Fibroblast of mammary gland (primary cell): Measurements from ENCODE around the gene CDC7.
"Not testable (repeated sequence)": the region's sequence is repeated elsewhere in the genome, so short reads cannot be mapped to it uniquely, and the experiment has no call there.

ENCODE experiments used
- DNase-seq: peaks from one replicate; pipeline ENCODE4 v3.0.0-alpha.2; 2010; ENCODE audit warnings: low read depth
- H3K4me3 ChIP-seq: 2 replicates; pipeline ENCODE4 v1.5.1; 2011; ENCODE audit warnings: low read depth, mild to moderate bottlenecking, low read length, moderate library complexity; ENCODE audit not compliant: control insufficient read depth
- CTCF ChIP-seq: conservative IDR thresholded peaks from 2 replicates; pipeline ENCODE4 v1.5.1; 2011; ENCODE audit warnings: low read depth, low read length, inconsistent platforms; ENCODE audit not compliant: control insufficient read depth, insufficient read depth

CDC7 gene

DNA sequence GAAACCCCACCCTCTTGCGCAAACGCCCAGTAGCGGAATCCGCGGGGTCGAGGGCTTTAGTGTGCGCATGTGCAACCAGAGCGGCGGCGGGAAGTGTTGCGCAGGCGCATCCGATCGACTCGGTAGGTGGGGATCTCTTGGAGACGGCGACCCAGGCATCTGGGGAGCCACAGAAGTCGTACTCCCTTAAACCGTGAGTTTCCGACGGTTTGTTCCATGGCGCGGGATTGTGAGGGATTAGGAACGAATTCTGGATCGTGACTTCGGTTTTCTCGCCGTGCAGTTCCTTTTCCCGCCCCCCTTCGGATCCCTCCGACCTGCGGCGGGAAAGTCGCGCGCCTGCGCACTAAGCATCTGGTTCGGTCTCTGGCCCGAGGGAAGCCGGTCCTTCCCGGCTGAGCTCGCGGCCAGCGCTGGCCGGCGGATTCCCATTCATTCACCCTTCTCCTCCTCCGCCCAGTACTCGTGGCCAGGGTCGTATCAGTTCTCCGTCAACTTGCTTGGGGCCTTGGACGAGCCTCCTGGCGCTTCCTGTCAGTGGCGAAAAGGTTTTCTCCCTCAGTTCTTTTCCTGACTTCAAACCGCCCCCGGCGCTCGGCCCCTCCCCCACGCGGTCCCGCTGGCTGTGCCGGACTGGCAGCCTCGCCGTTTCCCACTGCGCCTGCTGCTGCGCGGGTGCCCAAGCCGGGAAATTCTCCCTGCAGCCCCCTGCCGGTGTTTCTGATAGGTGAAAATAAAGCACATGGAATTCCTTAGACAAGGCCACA lies at the start of gene CDC7:
CDC7 (plus strand) TSS at position 96 of the 767 bp plus-strand sequence. CDS start 866 bp downstream, outside the sequence.
- TF ChIP-seq CTCF = peak; percentile 25
- DNase-seq = peak; percentile 93
- peak within 1 kb of the TSS; percentile 87 for H3K4me3 ChIP-seq

DNA sequence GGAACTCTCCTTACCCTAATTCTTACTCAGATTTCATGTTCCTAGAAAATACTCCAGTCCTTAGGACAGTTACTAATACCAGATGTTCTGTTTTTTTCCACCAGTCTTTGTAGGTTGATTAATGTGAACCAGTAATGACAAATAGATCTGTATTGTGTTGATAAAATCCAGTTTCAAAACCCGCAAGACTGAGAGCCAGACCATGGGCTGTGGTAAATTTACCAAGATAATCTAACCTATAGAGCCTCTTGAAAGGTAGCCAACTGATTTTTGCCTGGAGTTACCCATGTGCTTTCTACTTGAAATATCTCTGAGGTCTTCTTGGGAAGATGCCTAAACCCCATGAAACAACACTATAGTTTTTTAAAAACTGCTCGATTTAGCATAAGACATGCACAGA lies 46.5 kb upstream of the CDC7 start:
- no peak overlapping the region for H3K4me3 ChIP-seq
- DNase-seq = no peak
- TF ChIP-seq CTCF = no peak

DNA sequence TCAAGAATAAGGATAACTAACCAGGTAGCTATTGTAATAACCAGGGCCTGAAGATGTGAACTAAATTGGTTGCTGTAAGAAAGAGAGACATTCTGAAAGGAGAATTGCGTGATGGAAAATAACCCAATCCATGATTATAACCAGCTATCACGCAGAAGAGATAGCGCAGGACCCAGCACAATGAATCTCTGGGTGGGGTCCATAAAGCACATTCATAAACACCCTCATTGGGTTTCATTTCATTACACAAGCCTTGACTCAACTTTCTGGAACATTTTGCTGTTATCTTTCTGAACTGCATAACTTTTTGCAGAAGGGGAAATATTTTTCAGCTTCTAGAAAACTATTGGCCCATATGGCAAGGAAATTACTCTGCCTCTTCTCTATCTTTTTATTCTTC lies 45.3 kb upstream of the CDC7 start:
- no peak for TF ChIP-seq CTCF
- DNase-seq = no peak
- H3K4me3 ChIP-seq = no peak overlapping the region

- DNase-seq = no peak
- no peak for TF ChIP-seq CTCF
- H3K4me3 ChIP-seq = no peak overlapping the region
Measured at GRCh38 chr1:91455896-91456295, 44.8 kb upstream of the CDC7 start.

DNA sequence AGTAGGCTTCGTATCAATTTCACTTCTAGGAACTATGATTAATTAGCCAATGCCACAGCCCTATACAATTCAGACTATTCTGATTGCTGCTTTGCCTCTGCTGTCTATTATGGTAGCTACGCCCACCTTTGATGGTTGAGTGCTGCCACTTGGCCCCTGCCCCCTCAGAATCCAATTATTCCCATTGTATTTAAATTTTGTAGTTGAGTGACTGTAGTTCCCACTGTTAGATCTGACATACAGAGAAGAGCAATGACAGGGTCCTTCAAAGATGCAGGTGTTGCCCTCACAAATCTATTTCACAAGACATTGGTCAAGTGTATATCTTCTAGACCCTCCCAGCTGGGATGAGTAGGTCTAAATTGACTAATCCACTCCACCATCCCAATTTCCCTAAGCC lies 35.3 kb upstream of the CDC7 start:
- not testable (repeated sequence) for H3K4me3 ChIP-seq, DNase-seq

- TF ChIP-seq CTCF = no peak
- no peak for DNase-seq
- no peak overlapping the region for H3K4me3 ChIP-seq
Measured at GRCh38 chr1:91476533-91477217, 24.0 kb upstream of the CDC7 start.

- no peak for DNase-seq
- no peak overlapping the region for H3K4me3 ChIP-seq
- no peak for TF ChIP-seq CTCF
Measured at GRCh38 chr1:91487469-91487868, 13.2 kb upstream of the CDC7 start.
